HepG2 (cell line): Measurements from ENCODE around the gene IQSEC1. TPM values are rescaled to one million over a fixed set of nuclear protein-coding genes. Genes with fewer than 3 reads are reported as not detected.

ENCODE experiments used
- ATAC-seq: fragments of 200-7000 bp; cut with Tn5 transposase; 3 replicates; pipeline ENCODE4 v1.9.1; 2020; ENCODE audit warnings: mild to moderate bottlenecking, moderate library complexity
- BruUV-seq: library from RNA; stranded (reverse); fragments of 400-500 nt; replicated peaks from 2 replicates; lab custom pipeline; 2021; lab: Mats Ljungman, UMichigan
- CTCF ChIA-PET: fragments of 300-600 bp; formaldehyde crosslinking; extraction: SDS; loops from one replicate; lab custom pipeline; 2021; ENCODE audit warnings: low total read pairs, inconsistent platforms, low intra/inter-chr PET ratio; lab: Yijun Ruan, JAX
- POLR2A ChIA-PET: fragments of 350-600 bp; sonication (Branson Sonifier 250); formaldehyde crosslinking; loops from one replicate; lab custom pipeline; 2020; ENCODE audit warnings: antibody characterized with exemption, inconsistent platforms; lab: Yijun Ruan, JAX
- DNase-seq: peaks from one replicate; pipeline ENCODE4 v3.0.0-alpha.2; 2015; ENCODE audit warnings: low spot score
- FAIRE-seq: peaks from 3 replicates; lab custom pipeline; 2011; peaks lifted over from hg19 to GRCh38; lab: Jason Lieb, UNC
- H2AFZ ChIP-seq: one replicate; pipeline ENCODE4 v1.6.1; 2011; ENCODE audit warnings: low read length, inconsistent platforms
- H3K27ac ChIP-seq: fragments of 300-600 bp; 3 replicates; pipeline ENCODE4 v1.8.0; 2011; ENCODE audit warnings: mixed run types, mild to moderate bottlenecking, mixed read lengths, low read length, inconsistent platforms; ENCODE audit not compliant: insufficient read depth; ENCODE audit errors: extremely low read length
- H3K27me3 ChIP-seq, 2 experiments: fragments of 200-600 bp in 1 of 2; 2 replicates in 1 of 2; 3 replicates in 1 of 2; pipeline versions ENCODE4 v1.6.0 to v1.8.0; 2011; ENCODE audit warnings: low read length in 2 of 2, mild to moderate bottlenecking in 2 of 2, moderate library complexity in 2 of 2, inconsistent platforms in 1 of 2; ENCODE audit not compliant: insufficient read depth in 2 of 2, control insufficient read depth in 1 of 2
- H3K36me3 ChIP-seq, 2 experiments: fragments of 200-600 bp in 1 of 2; replicated peaks in 1 of 2; 2 replicates in 1 of 2; 3 replicates in 1 of 2; pipeline versions ENCODE4 v1.5.1 to v1.8.0; 2011; ENCODE audit warnings: low read length in 2 of 2, inconsistent platforms in 1 of 2; ENCODE audit not compliant: insufficient read depth in 2 of 2, control insufficient read depth in 1 of 2
- H3K4me1 ChIP-seq: 2 replicates; pipeline ENCODE4 v1.5.1; 2012; ENCODE audit warnings: low read length, inconsistent platforms; ENCODE audit not compliant: insufficient read depth
- H3K4me2 ChIP-seq: 2 replicates; pipeline ENCODE4 v1.6.0; 2011; ENCODE audit warnings: low read depth, low read length, inconsistent platforms
- H3K4me3 ChIP-seq, 3 experiments: fragments of 200-600 bp in 1 of 3; sonication (generic), shearing (Covaris generic) in 1 of 3; replicated peaks in 1 of 3; 2 replicates each; pipeline ENCODE4 v1.5.1; 2011 to 2016; ENCODE audit warnings: low read length in 3 of 3, inconsistent platforms in 2 of 3, low read depth in 2 of 3, mild to moderate bottlenecking in 2 of 3, control low read depth in 1 of 3, mixed read lengths in 1 of 3; ENCODE audit not compliant: insufficient read depth in 1 of 3
- H3K79me2 ChIP-seq: one replicate; pipeline ENCODE4 v1.6.1; 2011; ENCODE audit warnings: low read length, inconsistent platforms; ENCODE audit not compliant: insufficient read depth
- H3K9ac ChIP-seq: 2 replicates; pipeline ENCODE4 v1.6.0; 2011; ENCODE audit warnings: mild to moderate bottlenecking, low read depth, low read length, inconsistent platforms; ENCODE audit not compliant: insufficient read depth
- H3K9me3 ChIP-seq: 2 replicates; pipeline ENCODE4 v1.5.1; 2012; ENCODE audit warnings: mild to moderate bottlenecking, low read length
- H4K20me1 ChIP-seq: 2 replicates; pipeline ENCODE4 v1.6.0; 2011; ENCODE audit warnings: inconsistent platforms, mild to moderate bottlenecking, low read length, moderate library complexity; ENCODE audit not compliant: insufficient read depth
- ATF6 ChIP-seq: sonication (generic); formaldehyde crosslinking; conservative IDR thresholded peaks from 2 replicates; pipeline ENCODE4 v1.4.0; 2020; ENCODE audit warnings: missing genetic modification reagents
- BRCA1 ChIP-seq: sonication (generic); formaldehyde crosslinking; IDR thresholded peaks from 2 replicates; pipeline ENCODE4 v1.4.0; 2020; ENCODE audit warnings: missing genetic modification reagents
- CSRNP2 ChIP-seq: sonication (generic); formaldehyde crosslinking; conservative IDR thresholded peaks from 2 replicates; pipeline ENCODE4 v1.8.0; 2022; ENCODE audit warnings: low read depth, missing genetic modification reagents
- ELF3 ChIP-seq: IDR thresholded peaks from 2 replicates; pipeline ENCODE4 v1.6.1; 2016; ENCODE audit warnings: missing genetic modification reagents, missing compliant biosample characterization
- HBP1 ChIP-seq: IDR thresholded peaks from 2 replicates; pipeline ENCODE4 v1.6.1; 2016; ENCODE audit warnings: low read depth, control low read depth
- JUNB ChIP-seq: sonication (generic); formaldehyde crosslinking; IDR thresholded peaks from 2 replicates; pipeline ENCODE4 v1.8.0; 2022; ENCODE audit warnings: missing genetic modification reagents, mild to moderate bottlenecking, borderline replicate concordance
- MAZ ChIP-seq, 2 experiments: sonication (generic) in 1 of 2; formaldehyde crosslinking in 1 of 2; IDR thresholded peaks; 2 replicates each; pipeline versions ENCODE4 v1.5.0 to v1.6.1; 2012 to 2020; ENCODE audit warnings: low read depth in 2 of 2, mild to moderate bottlenecking in 2 of 2, borderline replicate concordance in 1 of 2, improper control_type of control experiment in 1 of 2, low read length in 1 of 2, missing genetic modification reagents in 1 of 2, moderate library complexity in 1 of 2
- MTA3 ChIP-seq: sonication (generic); formaldehyde crosslinking; IDR thresholded peaks from 2 replicates; pipeline ENCODE4 v1.4.0; 2020; ENCODE audit warnings: missing genetic modification reagents
- NBN ChIP-seq: fragments of 450-650 bp; conservative IDR thresholded peaks from 2 replicates; pipeline ENCODE4 v1.6.1; 2017
- POLR2AphosphoS2 ChIP-seq: IDR thresholded peaks from 2 replicates; pipeline ENCODE4 v1.6.1; 2011; ENCODE audit warnings: low read depth, low read length, improper control_type of control experiment
- SP5 ChIP-seq: IDR thresholded peaks from 2 replicates; pipeline ENCODE4 v1.6.1; 2016; ENCODE audit warnings: low read depth, borderline replicate concordance
- ZBTB7B ChIP-seq: sonication (generic); formaldehyde crosslinking; IDR thresholded peaks from 2 replicates; pipeline ENCODE4 v1.4.0; 2020; ENCODE audit warnings: missing genetic modification reagents
- ZNF121 ChIP-seq: sonication (generic); formaldehyde crosslinking; IDR thresholded peaks from 2 replicates; pipeline ENCODE4 v1.5.0; 2020; ENCODE audit warnings: mild to moderate bottlenecking, missing genetic modification reagents
- ZNF550 ChIP-seq: sonication (generic); formaldehyde crosslinking; IDR thresholded peaks from 2 replicates; pipeline ENCODE4 v1.4.0; 2020; ENCODE audit warnings: mild to moderate bottlenecking, missing genetic modification reagents, borderline replicate concordance
- ZNF761 ChIP-seq: sonication (generic); formaldehyde crosslinking; conservative IDR thresholded peaks from 2 replicates; pipeline ENCODE4 v1.4.0; 2020; ENCODE audit warnings: mild to moderate bottlenecking, missing genetic modification reagents
- ZSCAN22 ChIP-seq: sonication (generic); formaldehyde crosslinking; IDR thresholded peaks from 2 replicates; pipeline ENCODE4 v1.4.0; 2020; ENCODE audit warnings: mild to moderate bottlenecking, missing genetic modification reagents
- ZSCAN31 ChIP-seq: sonication (generic); formaldehyde crosslinking; IDR thresholded peaks from 2 replicates; pipeline ENCODE4 v1.5.0; 2020; ENCODE audit warnings: low read depth, mild to moderate bottlenecking, missing genetic modification reagents
- WGBS: methylation state at CpG from one replicate; pipeline ENCODE4 v1.1.6; 2017; ENCODE audit warnings: low lambda C conversion rate; 5-methylcytosine and 5-hydroxymethylcytosine counted together
- in situ Hi-C: cut with HindIII; loops from 2 replicates; pipeline ENCODE4 v1.10.0; 2017; ENCODE audit warnings: low pct_unique_long_range_greater_than_20kb; ENCODE audit not compliant: extremely low pct_ligation_motif_present
- intact Hi-C: fragments of 100-400 bp; cut with micrococcal nuclease; formaldehyde crosslinking; loops from one replicate; pipeline ENCODE4 v1.10.0; 2022; ENCODE audit not compliant: unreplicated experiment
- polyA plus RNA-seq, 8 experiments: library from polyadenylated mRNA; depleted of rRNA in 3 of 8; stranded (reverse) in 7 of 8; unstranded in 1 of 8; fragments of >200 nt; fragmentation: Illumina TruSeq in 4 of 8; extraction: Trizol in 4 of 8; gene quantifications; 2 replicates each; pipeline versions ENCODE4 v1.2.1 to v1.2.3, GENCODE V29; 2011 to 2016; ENCODE audit warnings: low read depth in 4 of 8, missing spikeins in 1 of 8, mixed read lengths in 1 of 8; ENCODE audit not compliant: insufficient read depth in 1 of 8
- total RNA-seq, 5 experiments: library from RNA; depleted of rRNA; stranded (reverse); fragments of >200 nt; fragmentation: Illumina TruSeq; extraction: Trizol; gene quantifications; 2 replicates each; pipeline ENCODE4 v1.2.3, GENCODE V29; 2016; ENCODE audit warnings: low read depth in 1 of 5

Gene IQSEC1
- total and polyA plus RNA-seq, 2 of the 13 experiments (the other 11 are each of a cell fraction or from before 2014, with no cell fraction given), result 17.4 to 20.2 TPM

GRCh38 chr3:12987602-12988001, 85.6 kb downstream of the IQSEC1 start:
- TF ChIP-seq SP5 (no peak), ATF6 (no peak), CSRNP2 (CRISPR knock-in tag) (no peak), ZBTB7B (CRISPR knock-in tag) (no peak), ZNF761 (CRISPR knock-in tag) (no peak), POLR2AphosphoS2 (no peak), BRCA1 (CRISPR knock-in tag) (no peak), ELF3 (CRISPR knock-in tag) (no peak), MAZ (IDR thresholded peaks at IDR 0.05; ENCODE audit: borderline replicate concordance, low read depth, low read length) (no peak), MAZ (CRISPR knock-in tag; IDR thresholded peaks at IDR 0.05; ENCODE audit: low read depth) (no peak), MTA3 (CRISPR knock-in tag) (no peak), NBN (no peak), JUNB (CRISPR knock-in tag) (no peak), HBP1 (CRISPR knock-in tag) (no peak), ZNF550 (no peak), ZSCAN22 (CRISPR knock-in tag) (no peak), ZSCAN31 (CRISPR knock-in tag) (no peak), ZNF121 (no peak)
- Histone ChIP-seq H3K4me2 (no peak overlapping the region), H2AFZ (no peak overlapping the region), H3K27ac (no peak overlapping the region), H3K9ac (no peak overlapping the region), H3K27me3 (no peaks in the 10 kb centered on the region), H3K36me3 (no peaks in the 10 kb centered on the region), H3K9me3 (no peaks in the 10 kb centered on the region), H3K4me3 (no peak overlapping the region), H4K20me1 (peaks cover 16% of the 10 kb centered on the region; the same call in 1 of the 2 replicates), H3K79me2 (no peaks in the 10 kb centered on the region), H3K4me1 (peaks cover 34% of the 10 kb centered on the region)
- no peak for FAIRE-seq
- ChIA-PET POLR2A (no interaction called here), CTCF (no interaction called here)
- 94% methylated on average over 5 of the region's 5 CpGs for WGBS
- no peak for DNase-seq
- in situ Hi-C loops, result no loop called here
- no TSS peak for BruUV-seq
- no peak for ATAC-seq
- intact Hi-C loops, result no loop called here
